ENCODE data around the gene YPEL1.

Gene YPEL1

GRCh38 chr22:21700822-21701221, 34.8 kb downstream of the YPEL1 start:
- no peaks in the 10 kb centered on the region for H3K4me1 ChIP-seq (ENCODE audit: insufficient read depth, low read length, poor library complexity, severe bottlenecking)
- TF ChIP-seq EZH2phosphoT487 (IDR thresholded peaks at IDR 0.05; ENCODE audit: borderline replicate concordance) = no peak
- TF ChIP-seq, protein P1, sequence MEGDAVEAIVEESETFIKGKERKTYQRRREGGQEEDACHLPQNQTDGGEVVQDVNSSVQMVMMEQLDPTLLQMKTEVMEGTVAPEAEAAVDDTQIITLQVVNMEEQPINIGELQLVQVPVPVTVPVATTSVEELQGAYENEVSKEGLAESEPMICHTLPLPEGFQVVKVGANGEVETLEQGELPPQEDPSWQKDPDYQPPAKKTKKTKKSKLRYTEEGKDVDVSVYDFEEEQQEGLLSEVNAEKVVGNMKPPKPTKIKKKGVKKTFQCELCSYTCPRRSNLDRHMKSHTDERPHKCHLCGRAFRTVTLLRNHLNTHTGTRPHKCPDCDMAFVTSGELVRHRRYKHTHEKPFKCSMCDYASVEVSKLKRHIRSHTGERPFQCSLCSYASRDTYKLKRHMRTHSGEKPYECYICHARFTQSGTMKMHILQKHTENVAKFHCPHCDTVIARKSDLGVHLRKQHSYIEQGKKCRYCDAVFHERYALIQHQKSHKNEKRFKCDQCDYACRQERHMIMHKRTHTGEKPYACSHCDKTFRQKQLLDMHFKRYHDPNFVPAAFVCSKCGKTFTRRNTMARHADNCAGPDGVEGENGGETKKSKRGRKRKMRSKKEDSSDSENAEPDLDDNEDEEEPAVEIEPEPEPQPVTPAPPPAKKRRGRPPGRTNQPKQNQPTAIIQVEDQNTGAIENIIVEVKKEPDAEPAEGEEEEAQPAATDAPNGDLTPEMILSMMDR (conservative IDR thresholded peaks at IDR 0.05; ENCODE audit: low read length) = no peak
- H3K4me3 ChIP-seq (ENCODE audit: low read length, poor library complexity, severe bottlenecking) = no peak overlapping the region
- no peaks in the 10 kb centered on the region for H3F3A ChIP-seq (ENCODE audit: low read depth)
- peaks cover 78% of the 10 kb centered on the region; the same call in 1 of the 2 replicates for H3K36me3 ChIP-seq (ENCODE audit: insufficient read depth, low read length)
- no peak overlapping the region for H2AFZ ChIP-seq (ENCODE audit: low read length)
- no peak overlapping the region for H3K4me2 ChIP-seq (ENCODE audit: low read depth, low read length, poor library complexity, severe bottlenecking)
- no peaks in the 10 kb centered on the region for H3K9me2 ChIP-seq (replicated peaks; ENCODE audit: low read depth, low read length)
- H3K27me3 ChIP-seq (ENCODE audit: insufficient read depth, low read length, poor library complexity, severe bottlenecking) = no peaks in the 10 kb centered on the region
- no peaks in the 10 kb centered on the region for H4K20me1 ChIP-seq (ENCODE audit: insufficient read depth, low read length, poor library complexity, severe bottlenecking)
- no peak overlapping the region for H3K9ac ChIP-seq (ENCODE audit: low read depth, low read length, poor library complexity, severe bottlenecking)
- no peaks in the 10 kb centered on the region for H3K9me3 ChIP-seq (ENCODE audit: insufficient read depth, low read depth, low read length)
- H3K79me2 ChIP-seq (ENCODE audit: insufficient read depth, low read length) = no peaks in the 10 kb centered on the region

DNA sequence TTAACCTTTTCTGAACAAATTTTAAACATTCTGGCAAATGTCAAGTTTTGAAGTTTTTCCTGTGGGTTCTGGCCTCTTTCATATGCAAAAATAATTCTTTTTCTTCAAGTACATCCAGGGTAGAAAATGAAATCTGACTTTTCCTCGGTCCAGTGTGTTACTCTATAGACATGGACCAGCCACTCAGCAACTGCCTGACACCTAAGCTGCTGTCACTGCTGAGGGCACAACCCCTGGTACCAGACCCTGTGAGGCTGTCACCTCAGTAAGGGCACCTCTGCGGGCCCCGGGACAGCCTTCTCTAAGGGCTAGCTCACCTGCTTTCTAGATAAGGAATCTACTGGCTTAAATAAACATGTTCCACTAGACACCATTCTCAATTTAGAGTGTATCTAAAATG, 36.0 kb downstream of the YPEL1 start:
- Histone ChIP-seq H3K79me2 (ENCODE audit: insufficient read depth, low read length) (no peaks in the 10 kb centered on the region), H3K9me2 (replicated peaks; ENCODE audit: low read depth, low read length) (no peaks in the 10 kb centered on the region), H3K4me2 (ENCODE audit: low read depth, low read length, poor library complexity, severe bottlenecking) (no peak overlapping the region), H3K36me3 (ENCODE audit: insufficient read depth, low read length) (peaks cover 89% of the 10 kb centered on the region; the same call in 1 of the 2 replicates), H4K20me1 (ENCODE audit: insufficient read depth, low read length, poor library complexity, severe bottlenecking) (no peaks in the 10 kb centered on the region), H3K9ac (ENCODE audit: low read depth, low read length, poor library complexity, severe bottlenecking) (no peak overlapping the region), H3K27me3 (ENCODE audit: insufficient read depth, low read length, poor library complexity, severe bottlenecking) (no peaks in the 10 kb centered on the region), H3F3A (ENCODE audit: low read depth) (no peaks in the 10 kb centered on the region), H3K4me1 (ENCODE audit: insufficient read depth, low read length, poor library complexity, severe bottlenecking) (no peaks in the 10 kb centered on the region), H3K9me3 (ENCODE audit: insufficient read depth, low read depth, low read length) (no peaks in the 10 kb centered on the region), H3K4me3 (ENCODE audit: low read length, poor library complexity, severe bottlenecking) (no peak overlapping the region), H2AFZ (ENCODE audit: low read length) (no peak overlapping the region)
- TF ChIP-seq, protein P1 (conservative IDR thresholded peaks at IDR 0.05; ENCODE audit: low read length) = no peak
- no peak for TF ChIP-seq EZH2phosphoT487 (IDR thresholded peaks at IDR 0.05; ENCODE audit: borderline replicate concordance)

DNA sequence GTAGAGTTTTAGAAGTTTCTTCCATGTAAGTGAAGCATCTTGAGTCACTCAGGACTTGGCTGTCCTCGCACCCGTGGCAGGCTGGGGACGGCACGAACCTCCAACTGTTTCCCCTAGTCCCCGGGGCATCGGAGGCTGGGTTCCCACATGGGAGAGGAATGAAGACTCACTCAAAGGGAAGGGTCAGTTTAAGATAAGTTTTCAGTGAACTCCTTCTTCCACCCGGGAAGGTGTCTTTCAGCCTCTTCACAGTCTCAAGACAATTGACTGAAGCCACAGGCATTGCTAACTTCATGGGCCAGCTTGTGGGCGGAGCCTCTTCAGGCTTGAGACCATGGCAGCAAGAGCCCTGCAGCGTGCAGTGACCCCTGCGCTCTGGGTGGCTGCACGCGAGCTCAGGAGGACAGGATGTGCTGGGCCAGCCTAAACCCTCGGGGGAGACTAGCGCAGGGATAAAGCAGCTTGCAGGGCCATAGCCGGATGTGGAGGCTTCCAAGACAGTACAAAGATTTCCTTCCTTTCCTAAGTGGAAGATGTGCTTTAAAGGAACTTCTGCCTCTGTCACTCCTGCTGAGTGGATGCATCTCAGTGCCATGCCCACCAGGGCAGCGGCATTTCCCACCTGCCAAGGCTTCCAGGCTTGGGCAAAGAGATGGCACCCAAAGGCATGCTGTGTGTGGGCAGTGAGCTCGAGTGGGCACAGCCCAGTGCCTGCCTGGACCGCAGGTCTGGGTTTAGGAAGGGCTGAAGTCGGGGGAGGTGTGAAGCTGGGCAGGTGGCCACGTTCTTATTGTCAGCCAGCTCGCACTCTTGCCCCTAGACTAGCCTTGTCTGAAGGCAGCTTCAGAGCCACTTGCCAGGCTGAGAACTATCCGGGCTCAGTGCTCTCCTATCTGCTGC, 36.9 kb downstream of the YPEL1 start:
- Histone ChIP-seq H3K79me2 (ENCODE audit: insufficient read depth, low read length) (no peaks in the 10 kb centered on the region), H3K27me3 (ENCODE audit: insufficient read depth, low read length, poor library complexity, severe bottlenecking) (no peaks in the 10 kb centered on the region), H3K9ac (ENCODE audit: low read depth, low read length, poor library complexity, severe bottlenecking) (no peak overlapping the region), H4K20me1 (ENCODE audit: insufficient read depth, low read length, poor library complexity, severe bottlenecking) (no peaks in the 10 kb centered on the region), H3K36me3 (ENCODE audit: insufficient read depth, low read length) (peaks cover 94% of the 10 kb centered on the region; the same call in 1 of the 2 replicates), H3K4me2 (ENCODE audit: low read depth, low read length, poor library complexity, severe bottlenecking) (no peak overlapping the region), H3F3A (ENCODE audit: low read depth) (no peaks in the 10 kb centered on the region), H3K9me2 (replicated peaks; ENCODE audit: low read depth, low read length) (no peaks in the 10 kb centered on the region), H2AFZ (ENCODE audit: low read length) (no peak overlapping the region), H3K9me3 (ENCODE audit: insufficient read depth, low read depth, low read length) (no peaks in the 10 kb centered on the region), H3K4me3 (ENCODE audit: low read length, poor library complexity, severe bottlenecking) (no peak overlapping the region), H3K4me1 (ENCODE audit: insufficient read depth, low read length, poor library complexity, severe bottlenecking) (no peaks in the 10 kb centered on the region)
- no peak for TF ChIP-seq EZH2phosphoT487 (IDR thresholded peaks at IDR 0.05; ENCODE audit: borderline replicate concordance)
- TF ChIP-seq, protein P1 (conservative IDR thresholded peaks at IDR 0.05; ENCODE audit: low read length) = no peak

Data from Loucy (cell line).